Activated CD8-positive, alpha-beta T cell treated with anti-CD3 and anti-CD28 coated beads for 36 hours (primary cell): ENCODE measurements around the gene PNKD. TPM values are rescaled to one million over a fixed set of nuclear protein-coding genes. Genes with fewer than 3 reads are reported as not detected.

Experiments used
- ATAC-seq: fragments of 200-7000 bp; cut with Tn5 transposase; one replicate; pipeline ENCODE4 v1.10.0; 2021; ENCODE audit warnings: mild to moderate bottlenecking, moderate library complexity
- CTCF ChIA-PET: fragments of 350-600 bp; sonication (Branson Sonifier 250); formaldehyde crosslinking; loops from one replicate; lab custom pipeline; 2021; ENCODE audit warnings: antibody characterized with exemption; lab: Charles Lee
- POLR2A ChIA-PET: fragments of 350-600 bp; sonication (Branson Sonifier 250); formaldehyde crosslinking; loops from one replicate; lab custom pipeline; 2021; ENCODE audit warnings: antibody characterized with exemption; lab: Charles Lee
- DNase-seq: peaks from one replicate; pipeline ENCODE4 v3.0.0-alpha.2; 2020
- H3K27ac Mint-ChIP-seq: one replicate; pipeline ENCODE4 v1.8.0; 2021; ENCODE audit warnings: mild to moderate bottlenecking, mixed read lengths
- H3K27me3 Mint-ChIP-seq: one replicate; pipeline ENCODE4 v1.8.0; 2021; ENCODE audit warnings: mixed read lengths
- H3K36me3 Mint-ChIP-seq: one replicate; pipeline ENCODE4 v1.8.0; 2021; ENCODE audit warnings: low read depth, mixed read lengths
- H3K4me1 Mint-ChIP-seq: one replicate; pipeline ENCODE4 v1.8.0; 2021; ENCODE audit warnings: low read depth, mixed read lengths
- H3K4me3 Mint-ChIP-seq: one replicate; pipeline ENCODE4 v1.8.0; 2021; ENCODE audit warnings: mild to moderate bottlenecking, moderate library complexity, mixed read lengths
- H3K9me3 Mint-ChIP-seq: one replicate; pipeline ENCODE4 v1.8.0; 2021; ENCODE audit warnings: mixed read lengths
- intact Hi-C: fragments of 100-400 bp; cut with micrococcal nuclease; formaldehyde crosslinking; loops from one replicate; pipeline ENCODE4 v1.10.0; 2022
- total RNA-seq, 2 experiments: library from RNA; stranded (reverse); gene quantifications; one replicate each; pipeline ENCODE4 v1.2.3, GENCODE V29; 2021
- TF ChIP-seq, protein P1 (sequence below): fragments of 200-600 bp; IDR thresholded peaks from one replicate; pipeline ENCODE4 v1.8.0; 2022; ENCODE audit warnings: antibody characterized with exemption, mild to moderate bottlenecking

Gene PNKD
- total RNA-seq, 2 experiments from 2014 or later = 19.8 to 24.4 TPM

DNA sequence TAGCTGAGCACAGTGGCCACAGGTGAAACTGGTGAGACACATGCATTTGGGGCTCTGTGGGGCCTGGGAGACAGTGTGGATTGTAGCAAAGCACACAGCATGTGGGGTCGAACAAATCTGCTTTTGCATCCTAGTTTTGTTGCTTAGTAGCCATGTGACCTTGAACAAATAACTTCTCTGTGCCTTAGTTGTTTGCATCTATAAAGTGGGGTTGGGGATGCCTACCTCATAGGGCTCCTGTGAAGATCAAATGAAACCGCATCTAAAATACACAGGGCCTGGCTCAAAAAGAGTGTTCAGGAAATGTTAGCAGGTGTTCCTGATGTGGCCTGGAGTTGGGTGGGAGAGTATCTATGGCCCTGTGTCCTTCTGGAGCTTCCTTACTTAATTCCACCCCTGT, 56.0 kb downstream of the PNKD start:
- CTCF ChIA-PET = interaction anchor here (0.5 to 1.1 kb wide), 3 partner anchors 10 to 31 kb away, joined by 3 read pairs; no protein-coding TSS in a partner anchor
- Mint-ChIP-seq H3K27me3 (no peaks in the 10 kb centered on the region), H3K9me3 (no peaks in the 10 kb centered on the region), H3K27ac (no peak overlapping the region), H3K36me3 (no peaks in the 10 kb centered on the region), H3K4me3 (no peak overlapping the region), H3K4me1 (peaks cover 22% of the 10 kb centered on the region)
- POLR2A ChIA-PET = no interaction called here
- ATAC-seq (no peak), DNase-seq (no peak)
- TF ChIP-seq, protein P1, sequence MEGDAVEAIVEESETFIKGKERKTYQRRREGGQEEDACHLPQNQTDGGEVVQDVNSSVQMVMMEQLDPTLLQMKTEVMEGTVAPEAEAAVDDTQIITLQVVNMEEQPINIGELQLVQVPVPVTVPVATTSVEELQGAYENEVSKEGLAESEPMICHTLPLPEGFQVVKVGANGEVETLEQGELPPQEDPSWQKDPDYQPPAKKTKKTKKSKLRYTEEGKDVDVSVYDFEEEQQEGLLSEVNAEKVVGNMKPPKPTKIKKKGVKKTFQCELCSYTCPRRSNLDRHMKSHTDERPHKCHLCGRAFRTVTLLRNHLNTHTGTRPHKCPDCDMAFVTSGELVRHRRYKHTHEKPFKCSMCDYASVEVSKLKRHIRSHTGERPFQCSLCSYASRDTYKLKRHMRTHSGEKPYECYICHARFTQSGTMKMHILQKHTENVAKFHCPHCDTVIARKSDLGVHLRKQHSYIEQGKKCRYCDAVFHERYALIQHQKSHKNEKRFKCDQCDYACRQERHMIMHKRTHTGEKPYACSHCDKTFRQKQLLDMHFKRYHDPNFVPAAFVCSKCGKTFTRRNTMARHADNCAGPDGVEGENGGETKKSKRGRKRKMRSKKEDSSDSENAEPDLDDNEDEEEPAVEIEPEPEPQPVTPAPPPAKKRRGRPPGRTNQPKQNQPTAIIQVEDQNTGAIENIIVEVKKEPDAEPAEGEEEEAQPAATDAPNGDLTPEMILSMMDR = no peak
- intact Hi-C loops = no loop called here

DNA sequence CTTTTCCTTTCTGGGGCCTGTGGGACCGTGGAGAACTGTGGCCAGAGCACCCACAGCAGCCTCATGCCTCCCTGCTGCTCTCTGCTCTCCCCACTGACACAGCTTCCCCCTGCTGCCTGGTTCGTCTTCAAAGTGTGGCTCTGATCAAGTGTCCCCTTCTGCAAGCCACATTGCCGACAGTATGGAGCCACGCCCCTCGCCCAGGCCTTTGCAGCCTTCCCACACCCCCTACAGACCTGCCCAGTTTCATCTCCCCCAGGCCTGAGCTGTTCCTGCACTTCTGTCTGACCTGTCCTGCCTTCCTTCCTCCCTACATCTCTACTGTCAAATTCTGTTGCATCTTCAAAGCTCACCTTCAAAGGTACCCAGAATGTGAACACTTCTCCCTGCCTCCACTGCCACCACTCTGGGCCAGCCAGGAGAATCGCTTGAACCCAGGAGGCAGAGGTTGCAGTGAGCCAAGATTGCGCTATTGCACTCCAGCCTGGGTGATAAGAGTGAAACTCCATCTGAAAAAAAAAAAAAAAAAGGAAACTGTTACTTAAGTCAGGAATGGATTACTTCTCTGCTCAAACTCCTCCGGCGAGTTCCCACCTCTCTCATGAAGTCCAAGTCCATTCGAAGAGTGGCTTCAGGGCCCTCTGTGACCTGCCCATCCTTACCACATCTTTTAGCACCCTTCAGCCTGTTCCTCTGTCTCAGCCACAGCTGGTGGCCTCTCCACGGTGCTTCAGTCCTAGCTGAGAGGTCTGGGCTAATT, 57.3 kb downstream of the PNKD start:
- DNase-seq (no peak), ATAC-seq (no peak)
- Mint-ChIP-seq H3K9me3 (no peaks in the 10 kb centered on the region), H3K4me1 (peaks cover 15% of the 10 kb centered on the region), H3K36me3 (no peaks in the 10 kb centered on the region), H3K27ac (no peak overlapping the region), H3K4me3 (no peak overlapping the region), H3K27me3 (no peaks in the 10 kb centered on the region)
- ChIA-PET CTCF (no interaction called here), POLR2A (interaction anchor here (0.9 kb wide), 1 partner anchor 10 kb away, joined by 4 read pairs; no protein-coding TSS in a partner anchor)
- TF ChIP-seq, protein P1 = no peak
- intact Hi-C loops = no loop called here

DNA sequence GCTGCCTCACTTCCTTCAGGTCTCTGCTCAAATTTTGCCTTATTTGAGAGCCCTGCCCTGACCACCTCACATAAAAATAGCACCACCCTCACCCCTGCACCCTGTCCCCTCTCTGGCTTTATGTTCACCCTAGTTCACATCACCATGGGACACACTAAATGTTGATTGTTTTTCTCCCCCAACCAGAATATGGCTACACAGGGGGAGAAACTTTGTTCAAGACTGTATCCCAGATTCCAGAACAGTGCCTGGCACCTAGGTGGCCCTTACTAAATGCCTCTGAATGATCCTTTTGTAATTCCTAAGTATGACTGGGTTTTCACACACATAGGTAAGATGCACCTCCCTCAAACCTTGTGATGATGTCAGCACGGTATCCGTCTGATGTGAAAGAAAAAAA, 58.0 kb downstream of the PNKD start:
- intact Hi-C loops = no loop called here
- Mint-ChIP-seq H3K9me3 (no peaks in the 10 kb centered on the region), H3K4me1 (peaks cover 16% of the 10 kb centered on the region), H3K27ac (no peak overlapping the region), H3K27me3 (no peaks in the 10 kb centered on the region), H3K36me3 (no peaks in the 10 kb centered on the region), H3K4me3 (no peak overlapping the region)
- TF ChIP-seq, protein P1 = no peak
- POLR2A ChIA-PET = no interaction called here
- DNase-seq = no peak
- CTCF ChIA-PET = interaction anchor here (1.1 kb wide), 1 partner anchor 28 kb away, joined by 4 read pairs; the partner anchor contains the start of gene CATIP
- no peak for ATAC-seq

DNA sequence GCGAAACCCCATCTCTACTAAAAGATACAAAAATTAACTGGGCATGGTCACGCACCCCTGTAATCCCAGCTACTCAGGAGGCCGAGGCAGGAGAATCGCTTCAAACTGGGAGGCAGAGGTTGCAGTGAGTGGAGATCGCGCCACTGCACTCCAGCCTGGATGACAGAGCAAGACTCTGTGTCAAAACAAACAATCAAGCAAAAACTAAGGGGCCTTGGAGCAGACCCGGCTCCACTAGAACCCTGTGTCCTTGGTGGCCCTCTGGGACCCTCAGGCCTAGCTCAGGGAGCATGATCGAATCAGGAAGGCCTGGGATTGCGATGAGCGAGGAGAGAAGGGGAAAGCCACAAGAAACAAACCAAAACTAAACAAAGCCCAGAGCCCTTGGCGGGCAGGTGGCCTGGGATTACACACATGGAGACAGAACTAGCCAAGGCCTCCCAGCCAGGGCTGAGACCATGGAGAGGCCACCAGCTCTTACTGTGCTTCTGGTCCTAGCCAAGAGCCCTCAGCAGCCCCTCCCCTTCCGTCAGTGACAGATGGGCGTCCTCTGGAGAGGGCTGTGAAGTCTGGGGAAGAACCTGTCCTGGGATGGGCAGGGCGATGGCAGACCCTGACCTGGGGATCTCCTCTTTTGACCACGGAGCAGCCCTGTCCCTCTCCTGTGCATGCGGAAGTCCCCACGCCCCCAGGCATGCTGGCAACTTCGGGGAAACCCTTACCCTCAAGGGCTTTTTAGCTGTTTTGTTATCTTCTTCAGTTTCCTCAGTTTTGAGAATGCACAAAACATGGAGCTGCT, 58.9 kb downstream of the PNKD start:
- Mint-ChIP-seq H3K4me3 (no peak overlapping the region), H3K9me3 (no peaks in the 10 kb centered on the region), H3K4me1 (peaks cover 7% of the 10 kb centered on the region), H3K36me3 (no peaks in the 10 kb centered on the region), H3K27me3 (no peaks in the 10 kb centered on the region), H3K27ac (peak overlapping the region; percentile 33)
- no peak for DNase-seq
- ChIA-PET CTCF (interaction anchor here (0.8 to 1.1 kb wide), 3 partner anchors 12 to 27 kb away, joined by 3 to 5 read pairs (median 4); partner anchors contain the start of gene CATIP), POLR2A (interaction anchor here (0.7 kb wide), 1 partner anchor 12 kb away, joined by 3 read pairs; no protein-coding TSS in a partner anchor)
- intact Hi-C loops = no loop called here
- peak; percentile 27 for ATAC-seq
- TF ChIP-seq, protein P1 = no peak
